GM21423 (cell line): ENCODE results near the gene PINLYP.
A peak's percentile ranks its signal among the peaks of the same experiment; 100 is the strongest.
"Not testable (repeated sequence)": the region's sequence is repeated elsewhere in the genome, so short reads cannot be mapped to it uniquely, and the experiment has no call there.

Source experiments
- ATAC-seq: cut with Tn5 transposase; IDR thresholded peaks from one replicate; pipeline ENCODE4 v1.9.1; 2021; ENCODE audit warnings: mild to moderate bottlenecking, moderate library complexity; ENCODE audit not compliant: unreplicated experiment

Gene PINLYP

DNA sequence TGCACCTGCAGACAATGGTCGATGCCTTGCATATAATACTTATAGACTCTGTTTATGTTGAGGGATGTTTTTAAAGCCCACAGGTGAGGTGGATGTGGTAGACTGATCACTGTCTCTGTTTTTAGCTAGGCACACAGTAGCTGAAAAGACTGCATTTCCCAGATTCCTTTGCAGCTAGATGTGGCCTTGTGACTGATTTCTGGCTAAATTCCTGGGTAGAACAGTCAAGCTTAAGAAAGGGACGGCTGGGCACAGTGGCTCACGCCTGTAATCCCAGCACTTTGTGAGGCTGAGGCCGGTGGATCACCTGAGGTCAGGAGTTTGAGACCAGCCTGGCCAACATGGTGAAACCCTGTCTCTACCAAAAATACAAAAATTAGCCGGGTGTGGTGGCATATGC lies 24.7 kb downstream of the PINLYP start:
- not testable (repeated sequence) for ATAC-seq

DNA sequence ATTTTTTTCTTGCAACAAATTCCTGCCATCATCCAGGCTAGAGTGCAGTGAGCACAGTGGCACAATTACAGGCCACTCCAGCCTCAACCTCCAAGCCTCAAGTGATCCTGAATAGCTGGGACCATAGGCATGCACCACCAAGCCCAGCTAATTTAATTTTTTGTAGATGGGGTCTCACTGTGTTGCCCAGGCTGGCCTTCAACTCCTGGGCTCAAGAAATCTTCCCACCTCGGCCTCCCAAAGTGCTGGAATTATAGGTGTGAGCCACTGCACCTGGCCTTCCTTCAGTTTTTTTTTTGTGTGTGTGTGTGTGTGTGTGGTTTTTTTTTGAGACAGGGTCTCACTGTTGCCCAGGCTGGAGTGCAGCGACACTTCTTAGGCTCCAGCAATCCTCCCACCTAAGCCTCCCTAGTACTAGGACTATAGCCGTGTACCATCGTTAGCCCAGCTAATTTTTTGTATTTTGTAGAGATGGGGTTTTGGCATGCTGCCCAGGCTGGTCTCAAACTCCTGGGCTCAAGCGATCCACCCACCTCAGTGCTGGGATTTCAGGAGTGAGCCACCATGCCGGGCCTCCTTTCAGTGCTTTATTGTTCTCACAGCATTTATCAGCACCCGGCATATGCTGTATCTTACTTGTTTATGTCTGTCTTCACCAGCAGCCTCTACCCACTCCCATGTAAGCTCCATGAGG lies 30.4 kb downstream of the PINLYP start:
- ATAC-seq = no peak

DNA sequence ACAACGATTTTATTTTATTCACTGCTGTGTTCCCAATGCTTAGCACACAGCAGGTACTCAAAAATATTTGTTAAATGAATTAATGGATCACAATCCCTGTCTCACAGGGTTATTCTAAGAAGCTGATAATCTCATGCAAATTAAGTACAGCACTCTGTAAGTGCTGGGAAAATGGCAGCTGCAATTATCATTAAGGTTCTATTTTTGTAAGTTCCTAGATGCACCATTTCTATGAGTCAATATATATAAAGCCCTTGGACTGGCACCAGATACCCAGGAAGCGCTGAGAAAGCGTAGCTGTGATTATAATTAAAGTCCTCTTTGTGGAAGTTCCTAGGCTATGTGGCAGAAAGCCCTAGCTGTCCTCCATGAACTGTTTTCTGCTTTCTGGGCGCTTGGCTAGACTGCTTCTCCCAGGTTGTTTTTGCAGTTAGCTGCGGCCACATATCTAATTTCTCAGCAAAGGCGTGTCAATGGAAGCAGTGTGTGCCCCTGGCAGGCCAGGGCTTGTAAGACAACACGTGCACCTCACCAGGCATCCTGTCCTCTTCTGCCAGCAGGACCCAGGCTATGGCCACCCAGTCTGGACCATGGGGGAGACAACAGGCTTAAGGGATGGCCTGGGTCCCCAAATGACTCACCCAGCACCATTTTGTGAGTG lies 31.1 kb downstream of the PINLYP start:
- ATAC-seq = no peak

DNA sequence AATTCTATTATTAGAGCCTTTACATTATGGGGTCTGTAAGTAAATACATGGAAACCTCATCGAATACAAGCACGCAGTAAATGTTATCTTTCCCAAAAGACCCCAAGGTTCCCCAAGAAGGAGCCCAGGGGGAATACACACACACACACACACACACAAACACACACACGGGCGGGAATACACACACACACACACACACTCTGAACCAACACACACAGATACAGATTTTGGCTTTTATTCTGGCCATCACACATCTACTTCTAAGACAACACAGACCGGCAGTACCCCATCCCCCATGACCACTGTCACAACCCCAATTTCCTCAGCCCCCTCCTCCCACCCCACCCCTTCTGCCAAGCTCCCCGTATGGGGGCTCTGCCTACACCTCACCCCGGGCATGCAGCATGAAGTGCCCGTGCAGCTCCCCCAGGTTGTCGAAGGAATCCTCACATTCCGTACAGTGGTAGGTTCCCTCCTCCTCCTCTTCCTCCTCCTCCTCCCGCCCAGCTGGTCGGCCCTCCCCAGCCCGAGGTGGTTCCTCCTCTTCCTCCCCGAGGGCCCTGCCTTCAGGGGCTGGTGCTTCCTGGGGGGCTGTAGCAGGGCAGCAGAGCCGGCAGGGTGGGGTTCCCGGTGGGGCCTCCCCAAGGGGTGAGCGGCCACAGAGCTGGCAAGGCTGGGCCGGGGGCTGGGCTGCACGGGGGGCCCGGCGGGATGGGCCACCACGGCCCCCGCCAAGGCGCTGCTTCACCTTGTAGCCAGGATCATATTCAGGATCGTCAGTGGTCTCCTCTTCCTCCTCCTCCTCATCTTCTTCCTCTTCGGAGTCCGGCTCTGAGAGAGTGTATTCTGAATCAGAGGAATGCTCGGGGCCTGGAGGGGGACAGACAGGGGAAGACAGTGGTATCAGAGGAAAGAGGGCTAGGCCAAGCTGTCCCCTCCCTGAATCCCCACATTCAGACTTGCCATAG lies 31.9 kb downstream of the PINLYP start:
- no peak for ATAC-seq

DNA sequence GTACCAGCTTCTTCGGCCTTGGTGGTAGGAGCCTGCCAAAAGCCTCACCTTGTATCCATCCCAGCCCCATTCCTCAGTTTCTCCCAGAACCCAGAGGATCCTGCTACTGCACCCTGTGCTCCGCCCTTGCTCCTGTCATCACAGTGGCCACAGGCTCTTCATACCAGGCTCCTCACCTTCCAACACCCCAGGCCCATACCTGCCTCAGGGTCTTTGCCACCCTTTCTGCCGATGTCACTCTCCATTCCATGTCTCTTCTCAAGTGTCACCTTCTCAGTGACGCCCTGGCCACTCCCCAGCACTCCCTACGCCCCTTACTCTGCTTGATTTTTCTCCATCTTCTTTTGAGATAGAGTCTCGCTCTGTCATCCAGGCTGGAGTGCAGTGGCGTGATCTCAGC lies 34.3 kb downstream of the PINLYP start:
- ATAC-seq = no peak

DNA sequence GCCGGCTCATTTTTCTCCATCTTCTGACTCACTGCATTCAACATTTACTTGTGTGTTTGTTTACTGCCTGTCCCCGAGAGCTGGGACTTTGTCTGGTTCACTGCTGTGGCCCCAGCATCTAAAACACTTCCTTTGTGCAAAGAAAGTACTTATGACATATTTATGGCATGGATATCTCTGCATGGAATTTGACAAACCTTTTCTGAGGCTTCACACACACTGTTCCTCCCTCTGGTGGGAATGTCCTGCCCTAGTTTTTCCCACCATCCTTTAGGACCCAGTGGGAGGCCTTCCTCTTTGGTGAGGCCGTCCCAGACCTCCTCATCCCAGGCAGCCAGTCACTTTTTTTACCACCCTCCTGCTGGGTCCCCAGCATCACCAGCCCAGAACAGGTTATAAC lies 34.9 kb downstream of the PINLYP start:
- no peak for ATAC-seq

DNA sequence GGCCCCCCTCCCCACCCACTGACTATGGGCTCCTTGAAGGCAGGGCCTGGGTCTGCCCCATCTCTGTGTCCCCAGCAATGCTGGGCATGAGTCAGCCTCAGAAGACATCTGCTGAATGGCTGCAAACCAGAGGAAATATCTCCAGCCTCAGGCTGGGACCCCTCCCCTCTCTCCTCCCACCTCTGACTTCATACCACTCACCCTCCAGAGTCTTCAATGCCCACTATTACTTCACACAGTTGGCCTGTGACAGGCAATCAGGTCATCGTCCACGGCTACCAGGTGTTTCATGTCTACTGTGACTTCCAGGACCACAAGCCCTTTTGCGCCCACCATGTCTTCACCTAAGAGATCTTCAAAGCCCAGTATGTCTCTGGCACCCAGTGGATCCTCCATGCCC lies 36.2 kb downstream of the PINLYP start, which contains the start of gene SRRM5:
Gene SRRM5, plus strand, starts transcription at position 301 of the 400 bp plus-strand sequence. Its CDS starts 34 bp downstream, at position 335.
- no peak for ATAC-seq

DNA sequence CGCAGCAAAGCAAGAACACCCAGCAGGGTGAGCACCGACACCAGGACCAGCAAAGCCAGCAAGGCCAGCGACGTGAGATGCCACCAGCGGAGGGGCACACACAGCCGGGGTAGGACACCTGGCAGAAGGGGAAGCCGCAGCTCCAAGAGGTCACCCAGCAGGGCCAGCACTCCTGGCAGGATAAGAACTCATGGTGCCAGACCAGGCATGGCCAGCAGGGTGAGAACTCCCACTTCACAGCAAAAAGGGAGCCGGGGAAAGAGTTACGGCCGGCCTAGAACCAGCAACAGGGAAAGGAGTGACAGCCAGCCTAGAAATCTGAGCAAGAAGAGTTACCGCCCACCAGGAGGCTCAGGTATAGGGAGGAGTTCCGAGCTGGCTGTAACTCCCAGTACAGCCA lies 36.8 kb downstream of the PINLYP start:
- ATAC-seq = no peak

DNA sequence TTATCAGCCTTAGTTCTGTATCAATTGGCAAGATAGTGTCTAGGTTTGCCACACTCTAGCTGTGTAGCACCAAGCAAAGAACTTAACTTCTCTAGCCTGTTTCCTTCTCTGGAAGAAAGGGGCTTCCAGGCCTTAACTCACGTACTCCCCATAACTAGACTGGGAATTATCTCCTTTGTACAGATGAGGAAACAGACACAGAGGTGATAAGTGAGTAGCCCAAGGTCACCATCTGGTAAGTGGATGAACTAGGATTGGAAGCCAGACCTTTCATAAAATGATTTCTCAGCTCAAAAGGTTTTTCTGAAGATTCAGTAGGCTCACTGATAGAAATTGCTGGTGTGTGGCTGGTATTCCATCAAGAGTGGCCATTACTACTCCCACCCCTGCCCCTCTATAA lies 40.7 kb downstream of the PINLYP start:
- ATAC-seq = no peak

DNA sequence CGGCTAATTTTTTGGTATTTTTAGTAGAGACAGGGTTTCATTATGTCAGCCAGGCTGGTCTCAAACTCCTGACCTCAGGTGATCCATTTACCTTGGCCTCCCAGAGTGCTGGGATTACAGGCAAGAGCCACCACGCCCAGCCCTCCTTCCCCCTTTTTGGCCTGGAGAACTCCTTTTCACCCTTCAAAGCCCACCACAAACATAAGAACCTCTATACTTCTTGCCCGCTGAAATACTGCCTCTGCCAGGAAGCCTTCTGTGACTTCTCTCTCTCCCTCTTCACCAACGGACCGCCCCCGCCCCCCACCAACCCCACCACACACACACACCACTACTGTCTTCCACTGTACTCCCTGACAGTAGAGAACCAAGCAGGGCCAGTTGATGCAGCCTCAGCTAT lies 41.4 kb downstream of the PINLYP start:
- no peak for ATAC-seq

DNA sequence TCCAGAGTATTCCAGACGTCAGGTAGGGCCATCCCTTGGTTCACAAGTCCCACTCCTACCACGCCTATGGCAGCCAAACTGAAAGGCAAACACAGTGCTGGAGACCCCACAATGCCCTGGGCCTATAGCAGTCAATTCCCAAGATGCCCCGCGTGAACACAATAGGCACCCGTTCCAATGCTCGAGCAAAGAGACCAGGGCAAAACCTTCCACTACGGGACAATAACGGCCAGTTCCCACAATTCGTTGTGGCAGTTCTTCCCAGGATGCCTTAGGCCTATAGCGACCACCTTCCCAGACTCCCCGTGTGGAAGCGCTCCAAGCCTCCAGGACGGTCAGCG lies 43.3 kb downstream of the PINLYP start:
- peak; percentile 19 for ATAC-seq

DNA sequence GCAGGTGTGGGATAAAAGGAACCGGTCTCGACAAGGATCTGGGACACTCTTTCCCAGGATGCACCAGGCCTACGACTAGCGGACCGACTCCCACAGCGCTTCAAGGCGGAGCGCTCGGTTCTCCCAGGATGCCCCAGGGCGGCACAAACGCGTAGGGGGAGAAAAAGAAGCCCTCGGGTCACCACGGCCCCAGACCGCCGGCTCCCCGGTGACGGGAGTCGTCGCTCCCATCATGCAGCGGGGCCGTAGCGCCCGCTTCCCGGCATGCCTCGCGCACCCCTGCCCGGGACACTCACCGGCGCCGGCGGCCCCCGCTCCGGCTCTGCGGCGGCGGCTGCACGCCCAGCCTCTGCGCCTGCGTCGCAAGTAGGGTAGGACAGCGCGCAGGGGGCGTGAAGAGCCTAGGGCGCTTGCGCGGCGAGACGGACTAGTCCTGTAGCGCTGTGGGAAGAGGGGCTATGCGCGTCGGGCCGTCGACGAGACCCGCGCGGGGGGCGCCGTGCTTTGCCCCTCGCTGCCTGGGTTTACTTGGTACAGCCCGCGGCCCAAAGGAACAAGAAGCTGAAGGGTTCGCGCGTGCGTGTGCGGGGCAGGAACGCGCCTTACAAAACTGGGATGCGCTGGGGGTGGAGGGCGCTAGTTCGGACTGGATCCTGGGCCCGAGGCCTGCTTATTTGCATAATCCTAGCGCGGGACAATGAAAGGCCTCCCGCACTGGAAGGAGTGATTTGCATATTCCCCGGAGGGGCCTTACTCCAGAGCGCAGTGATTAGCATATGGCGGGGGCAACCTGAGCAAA lies 43.9 kb downstream of the PINLYP start, which contains the start of gene ZNF428:
Gene ZNF428, minus strand, starts transcription at position 368 of the 799 bp plus-strand sequence. CDS start 5,325 bp downstream, outside the sequence.
- peak; percentile 75 for ATAC-seq

DNA sequence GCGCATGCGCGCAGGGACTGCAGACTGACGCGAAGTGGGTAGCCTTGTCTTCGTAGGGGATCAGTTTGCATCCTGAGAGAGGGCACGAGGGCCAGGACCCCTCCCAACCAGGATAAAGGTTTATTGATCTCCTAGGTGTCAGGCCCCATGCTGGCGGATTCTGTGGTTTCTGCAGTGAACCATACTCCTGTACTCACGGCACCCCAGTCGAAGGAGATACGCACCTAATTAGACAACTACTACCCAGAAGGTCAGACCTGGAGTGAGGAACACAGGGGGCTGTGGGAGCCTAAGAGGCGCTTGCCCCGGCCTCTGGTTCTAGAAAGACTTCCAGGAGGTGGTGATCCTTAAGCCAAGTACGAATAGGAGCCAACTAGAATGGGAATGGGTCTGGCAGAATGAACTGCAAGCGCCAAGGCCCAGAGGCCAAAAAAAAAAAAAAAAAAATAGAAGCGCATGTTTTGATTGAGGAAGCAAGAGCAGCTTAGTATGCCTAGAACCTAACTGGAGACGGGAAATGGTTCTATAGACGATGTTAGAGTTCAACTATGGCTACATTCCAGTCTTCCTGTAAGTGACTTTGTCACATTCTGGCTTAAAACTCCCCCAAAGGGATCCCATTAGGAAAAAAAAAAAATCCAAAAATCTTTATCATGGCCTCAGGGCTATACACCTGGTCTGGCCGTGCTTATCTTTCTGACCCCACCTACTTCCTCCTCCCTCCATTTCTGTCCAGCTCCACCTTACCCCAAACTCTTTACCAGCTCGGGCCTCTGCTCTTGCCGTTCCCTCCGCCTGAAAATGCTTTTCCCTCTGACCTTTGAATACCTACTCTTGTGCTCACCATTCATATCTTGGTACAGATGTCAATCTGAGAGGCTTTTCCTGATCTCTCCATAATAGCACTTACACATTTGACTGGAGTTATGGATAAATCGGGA lies 44.7 kb downstream of the PINLYP start:
- ATAC-seq = no peak

DNA sequence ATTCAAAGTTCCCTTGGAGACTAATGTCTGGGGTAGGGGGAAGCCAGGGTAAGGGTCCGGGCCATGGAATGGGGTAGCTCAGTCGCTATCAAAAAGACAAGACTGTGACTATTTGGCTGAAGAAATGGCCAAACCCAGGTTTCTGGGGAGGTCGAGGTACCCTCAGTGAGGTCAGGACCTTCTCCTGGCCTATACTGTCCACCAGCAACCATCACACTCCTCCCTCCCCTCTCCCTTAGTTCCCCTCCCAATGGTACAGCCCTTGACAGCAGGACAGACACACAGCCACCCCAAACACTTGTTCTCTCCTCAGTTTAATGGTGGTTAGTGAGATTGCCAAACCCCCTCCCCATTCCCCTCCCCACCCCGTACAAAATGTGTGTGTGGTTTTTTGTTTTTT lies 46.5 kb downstream of the PINLYP start:
- ATAC-seq = no peak

DNA sequence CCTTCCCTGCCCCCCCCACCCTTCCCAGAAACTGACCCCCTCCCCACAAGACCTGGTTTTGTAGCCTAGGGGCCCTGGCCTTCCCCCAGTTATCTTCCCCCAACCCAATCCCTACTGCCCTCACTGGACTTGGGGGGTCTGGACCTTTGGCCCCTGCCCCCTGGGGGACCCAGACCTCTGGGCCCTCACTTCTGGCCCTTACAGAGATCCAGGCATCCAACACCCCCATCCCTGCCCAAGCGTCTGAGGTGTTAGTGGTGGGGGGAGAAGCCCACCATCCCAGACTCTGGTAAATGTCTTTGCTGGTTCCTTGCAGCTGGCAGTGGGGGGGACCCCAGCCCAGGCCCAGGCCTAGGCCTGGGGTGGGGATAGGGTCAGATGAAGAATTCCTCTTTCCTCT lies 47.4 kb downstream of the PINLYP start:
- ATAC-seq = no peak

DNA sequence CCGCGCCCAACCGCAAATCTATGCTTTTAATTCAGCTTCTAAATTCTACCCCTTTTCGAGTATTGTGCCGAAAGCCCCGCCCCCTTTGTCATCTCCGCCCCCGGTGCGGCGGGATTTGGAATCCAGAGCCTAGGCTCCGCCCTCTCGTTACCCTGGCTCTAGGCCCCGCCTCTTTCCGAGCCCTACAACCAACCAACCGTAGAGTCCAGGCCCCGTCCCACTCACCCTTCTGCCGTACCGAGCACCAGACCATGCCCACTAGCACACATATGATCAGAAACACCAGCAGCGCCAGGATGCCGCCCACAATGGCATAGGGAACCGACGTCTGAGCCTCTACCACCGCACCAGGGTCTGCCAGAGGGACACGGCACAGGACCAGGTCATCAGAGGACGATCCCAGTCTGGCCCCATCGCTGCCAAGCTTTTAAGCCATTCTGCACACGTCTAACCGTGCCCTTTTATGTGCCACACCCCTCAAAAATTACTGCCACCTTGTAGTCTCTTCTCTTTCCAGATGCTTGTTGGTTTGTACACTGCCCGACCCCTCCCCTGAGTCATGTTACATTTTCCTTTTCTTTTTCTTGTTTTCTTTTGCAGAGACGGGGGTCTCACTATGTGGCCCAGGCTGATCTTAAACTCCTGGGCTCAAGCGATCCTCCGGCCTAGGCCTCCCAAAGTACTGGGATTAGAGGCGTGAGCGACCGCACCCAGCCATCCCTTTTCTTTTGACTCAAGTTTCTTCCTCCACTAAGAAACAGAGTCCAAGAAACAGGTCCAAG lies 48.5 kb downstream of the PINLYP start:
- no peak for ATAC-seq

DNA sequence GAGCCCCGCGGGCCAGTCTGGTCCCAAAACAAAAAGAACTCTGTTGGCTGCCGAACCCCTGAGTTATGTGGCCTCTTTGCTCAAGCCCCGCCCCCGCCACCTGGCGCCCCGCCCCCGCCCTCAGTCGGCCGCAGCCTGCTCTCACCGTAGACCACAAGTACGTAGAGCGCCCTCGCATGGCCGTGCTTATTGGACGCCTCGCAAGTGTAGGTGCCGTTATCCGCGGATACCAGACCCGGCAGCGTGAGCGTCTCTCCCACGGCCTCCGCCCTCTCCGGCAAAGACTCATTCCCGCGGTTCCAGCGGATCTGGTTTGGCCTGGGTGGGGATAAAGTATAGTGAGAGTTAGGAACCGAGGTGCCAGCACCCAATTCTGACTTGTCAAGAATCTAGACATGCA lies 49.3 kb downstream of the PINLYP start:
- ATAC-seq = no peak

DNA sequence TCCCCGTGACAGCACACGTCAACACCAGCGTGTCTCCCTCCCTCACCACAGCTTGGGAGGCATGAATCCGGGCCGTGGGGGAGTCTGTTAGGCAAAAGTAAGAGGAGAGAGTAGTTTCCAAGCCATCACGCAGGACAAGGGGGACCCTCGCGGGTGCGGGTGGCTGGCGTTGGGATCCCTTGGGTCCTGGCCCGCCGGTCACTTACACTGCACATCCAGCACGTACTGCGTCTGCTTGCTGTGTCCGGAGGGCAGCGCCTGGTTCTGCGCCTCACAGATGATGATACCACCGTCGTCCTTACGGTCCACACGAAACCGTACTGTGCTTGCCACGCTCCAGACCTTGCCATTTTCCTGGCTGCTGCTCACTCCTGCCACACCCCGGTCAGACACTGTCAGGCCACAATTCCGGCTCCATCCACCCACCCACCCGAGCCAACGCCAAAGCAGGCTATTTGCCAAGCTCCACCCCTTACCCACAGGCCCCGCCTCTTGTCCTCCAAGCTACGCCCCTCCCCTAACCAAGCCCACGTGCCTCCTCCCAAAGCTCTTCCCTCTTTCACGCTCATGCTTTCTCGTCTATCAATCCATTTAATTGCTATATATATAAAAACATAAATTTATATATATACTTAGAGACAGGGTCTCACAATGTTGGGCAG lies 50.4 kb downstream of the PINLYP start:
- no peak for ATAC-seq
